Epithelial cell of esophagus (primary cell): ENCODE results near the gene COG2.
"Not testable (repeated sequence)": the region's sequence is repeated elsewhere in the genome, so short reads cannot be mapped to it uniquely, and the experiment has no call there.

Experiments
- DNase-seq: peaks from one replicate; pipeline ENCODE4 v3.0.0; 2010; ENCODE audit warnings: low read depth
- H3K4me3 ChIP-seq: 2 replicates; pipeline ENCODE4 v1.5.1; 2011; ENCODE audit warnings: mild to moderate bottlenecking, low read length, control low read depth
- TF ChIP-seq, protein P1 (sequence below): IDR thresholded peaks from 2 replicates; pipeline ENCODE4 v1.5.1; 2011; ENCODE audit warnings: low read depth, mild to moderate bottlenecking, low read length, control low read depth, inconsistent platforms; ENCODE audit not compliant: insufficient read depth; ENCODE audit errors: missing control alignments

COG2 gene

DNA sequence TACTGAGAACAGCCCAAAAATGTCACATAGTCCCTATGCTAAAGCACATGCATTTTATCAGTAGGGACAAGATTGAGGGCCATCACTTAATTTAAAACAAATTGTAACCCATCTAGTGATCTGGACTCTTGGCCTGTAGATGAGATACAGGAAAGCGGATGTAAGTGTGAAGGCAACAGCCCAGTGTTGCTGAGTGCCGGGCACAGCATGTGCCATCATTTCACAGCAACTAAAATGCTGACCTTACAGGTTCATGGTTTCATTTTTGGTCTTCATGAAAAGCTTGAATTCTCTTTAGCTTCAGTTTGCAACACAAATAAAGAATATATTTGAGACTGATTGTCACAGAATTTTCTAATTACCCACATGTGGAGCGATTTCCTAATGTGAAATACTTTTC, 5.8 kb downstream of the COG2 start:
- no peak for DNase-seq
- TF ChIP-seq, protein P1, sequence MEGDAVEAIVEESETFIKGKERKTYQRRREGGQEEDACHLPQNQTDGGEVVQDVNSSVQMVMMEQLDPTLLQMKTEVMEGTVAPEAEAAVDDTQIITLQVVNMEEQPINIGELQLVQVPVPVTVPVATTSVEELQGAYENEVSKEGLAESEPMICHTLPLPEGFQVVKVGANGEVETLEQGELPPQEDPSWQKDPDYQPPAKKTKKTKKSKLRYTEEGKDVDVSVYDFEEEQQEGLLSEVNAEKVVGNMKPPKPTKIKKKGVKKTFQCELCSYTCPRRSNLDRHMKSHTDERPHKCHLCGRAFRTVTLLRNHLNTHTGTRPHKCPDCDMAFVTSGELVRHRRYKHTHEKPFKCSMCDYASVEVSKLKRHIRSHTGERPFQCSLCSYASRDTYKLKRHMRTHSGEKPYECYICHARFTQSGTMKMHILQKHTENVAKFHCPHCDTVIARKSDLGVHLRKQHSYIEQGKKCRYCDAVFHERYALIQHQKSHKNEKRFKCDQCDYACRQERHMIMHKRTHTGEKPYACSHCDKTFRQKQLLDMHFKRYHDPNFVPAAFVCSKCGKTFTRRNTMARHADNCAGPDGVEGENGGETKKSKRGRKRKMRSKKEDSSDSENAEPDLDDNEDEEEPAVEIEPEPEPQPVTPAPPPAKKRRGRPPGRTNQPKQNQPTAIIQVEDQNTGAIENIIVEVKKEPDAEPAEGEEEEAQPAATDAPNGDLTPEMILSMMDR: no peak
- no peak overlapping the region for H3K4me3 ChIP-seq

GRCh38 chr1:230650300-230650699, 8.0 kb downstream of the COG2 start:
- TF ChIP-seq, protein P1: no peak
- no peak overlapping the region for H3K4me3 ChIP-seq
- DNase-seq: no peak

- TF ChIP-seq, protein P1: no peak
- no peak for DNase-seq
Measured at GRCh38 chr1:230651235-230651634, 9.0 kb downstream of the COG2 start.

DNA sequence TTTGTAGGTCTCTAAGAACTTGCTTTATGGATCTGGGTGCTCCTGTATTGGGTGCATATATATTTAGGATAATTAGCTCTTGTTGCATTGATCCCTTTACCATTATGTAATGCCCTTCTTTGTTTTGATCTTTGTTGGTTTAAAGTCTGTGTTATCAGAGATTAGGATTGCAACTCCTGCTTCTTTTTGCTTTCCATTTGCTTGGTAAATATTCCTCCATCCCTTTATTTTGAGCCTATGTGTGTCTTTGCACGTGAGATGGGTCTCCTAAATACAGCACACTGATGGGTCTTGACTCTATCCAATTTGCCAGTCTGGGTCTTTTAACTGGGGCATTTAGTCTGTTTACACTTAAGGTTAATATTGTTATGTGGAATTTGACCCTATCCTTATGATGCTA, 14.4 kb downstream of the COG2 start:
- not testable (repeated sequence) for H3K4me3 ChIP-seq, DNase-seq

More at GRCh38 chr1:230651235-230651634, 9.0 kb downstream of the COG2 start:
- no peak overlapping the region for H3K4me3 ChIP-seq

DNA sequence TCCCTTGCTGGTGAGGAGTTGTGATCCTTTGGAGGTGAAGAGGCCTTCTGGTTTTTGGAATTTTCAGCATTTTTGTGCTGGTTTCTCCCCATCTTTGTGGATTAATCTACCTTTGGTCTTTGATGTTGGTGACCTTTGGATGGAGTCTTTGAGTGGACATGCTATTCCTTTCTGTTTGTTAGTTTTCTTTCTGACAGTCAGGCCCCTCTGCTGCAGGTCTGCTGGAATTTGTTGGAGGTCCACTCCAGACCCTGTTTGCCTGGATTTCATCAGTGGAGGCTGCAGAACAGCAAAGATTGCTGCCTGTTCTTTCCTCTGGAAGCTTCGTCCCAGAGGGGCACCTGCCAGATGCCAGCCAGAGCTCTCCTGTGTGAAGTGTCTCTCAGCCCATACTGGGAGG, 15.8 kb downstream of the COG2 start:
- H3K4me3 ChIP-seq, DNase-seq: not testable (repeated sequence)

GRCh38 chr1:230658691-230659090, 16.4 kb downstream of the COG2 start:
- TF ChIP-seq, protein P1: no peak
- no peak overlapping the region for H3K4me3 ChIP-seq
- DNase-seq: no peak

DNA sequence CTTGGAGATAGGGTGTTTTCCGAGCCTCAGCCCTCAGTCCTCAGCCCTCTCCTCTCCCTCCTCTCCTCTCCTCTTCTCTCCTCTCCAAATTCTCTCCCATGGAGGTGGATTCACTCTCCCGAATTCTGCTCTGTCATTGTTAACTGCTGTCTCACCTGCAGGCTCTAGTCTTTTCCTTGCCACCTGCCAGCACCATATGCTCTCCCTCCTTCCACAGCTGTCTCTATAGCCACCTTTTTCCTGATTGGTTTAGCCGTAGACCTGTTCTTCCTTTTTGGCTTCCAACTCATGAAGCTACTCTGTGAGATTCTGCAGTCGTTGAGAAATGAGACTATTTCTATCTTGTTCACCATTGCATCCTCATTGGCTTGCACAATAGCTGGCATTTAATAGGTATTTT, 19.7 kb downstream of the COG2 start:
- H3K4me3 ChIP-seq: no peak overlapping the region
- no peak for DNase-seq

GRCh38 chr1:230668227-230668626, 25.9 kb downstream of the COG2 start:
- TF ChIP-seq, protein P1: no peak
- DNase-seq: no peak
- H3K4me3 ChIP-seq: no peak overlapping the region

More for the DNA sequence above, 19.7 kb downstream of the COG2 start:
- TF ChIP-seq, protein P1: no peak
